SK-N-MC (cell line): Measurements from ENCODE around the gene USP48.

Experiments used
- EZH2 ChIP-seq: fragments of 200-600 bp; sonication (generic); IDR thresholded peaks from one replicate; pipeline ENCODE4 v1.6.1; 2017; ENCODE audit warnings: antibody characterized with exemption
- FOXP2 ChIP-seq: optimal IDR thresholded peaks from 2 replicates; pipeline ENCODE3; 2011; ENCODE audit warnings: mild to moderate bottlenecking, moderate library complexity; ENCODE audit not compliant: insufficient read depth; ENCODE audit errors: extremely low read length, control extremely low read depth
- POLR2AphosphoS5 ChIP-seq: IDR thresholded peaks from 2 replicates; pipeline ENCODE4 v1.6.1; 2012; ENCODE audit warnings: mild to moderate bottlenecking, low read depth, low read length, borderline replicate concordance

DNA sequence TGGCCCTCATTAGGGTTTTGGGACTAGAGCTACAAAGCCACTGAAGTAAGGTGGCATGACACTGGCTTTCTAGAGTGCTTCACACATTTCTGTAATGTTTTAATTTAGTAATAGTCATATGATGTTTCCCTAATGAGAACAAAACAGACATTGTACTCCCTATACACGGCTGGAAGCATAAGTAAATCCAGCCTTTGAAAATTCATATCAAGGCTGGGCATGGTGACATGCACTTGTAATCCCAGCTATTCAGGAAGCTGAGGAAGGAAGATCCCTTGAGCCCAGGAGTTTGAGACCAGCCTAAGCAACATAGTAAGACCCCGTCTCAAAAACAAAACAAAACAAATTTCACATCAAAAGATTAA is 7.4 kb downstream of the USP48 start:
- TF ChIP-seq EZH2 (no peak), POLR2AphosphoS5 (no peak), FOXP2 (no peak)
